SH-SY5Y (cell line): ENCODE results near the gene QRSL1.

Experiments
- GATA2 ChIP-seq: IDR thresholded peaks from 2 replicates; pipeline ENCODE4 v1.6.1; 2011; ENCODE audit warnings: mild to moderate bottlenecking, low read depth, low read length
- GATA3 ChIP-seq: IDR thresholded peaks from 2 replicates; pipeline ENCODE4 v1.6.1; 2011; ENCODE audit warnings: low read depth, mild to moderate bottlenecking, low read length, moderate library complexity

DNA sequence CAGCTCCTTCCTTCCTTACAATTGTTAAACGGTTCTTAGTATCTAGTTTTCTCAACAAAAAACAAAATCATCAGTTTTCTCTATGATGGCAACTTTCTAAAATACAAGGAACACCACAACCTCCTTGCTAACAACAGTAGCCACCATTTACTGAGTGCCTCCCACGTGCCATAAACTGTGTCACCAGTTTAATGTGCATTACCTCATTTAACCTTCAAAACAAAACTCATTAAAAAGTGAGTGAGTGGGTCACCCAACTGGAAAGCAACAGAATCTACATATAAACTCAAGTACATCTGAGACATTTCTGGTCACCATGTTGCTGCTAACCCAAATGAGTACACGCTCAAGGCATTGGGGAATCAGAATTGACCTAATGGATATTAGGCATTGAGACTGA, 11.1 kb upstream of the QRSL1 start:
- TF ChIP-seq GATA3 (no peak), GATA2 (no peak)
